Kidney (tissue), 14 donors: Measurements from ENCODE around the gene UNC13C. TPM values are rescaled to one million over a fixed set of nuclear protein-coding genes. Genes with fewer than 3 reads are reported as not detected.

Source experiments
- DNase-seq, 5 donors: peaks; one replicate each; pipeline ENCODE4 v3.0.0-alpha.2; 2013 to 2020
- FAIRE-seq: peaks from 2 replicates; lab custom pipeline; 2012; peaks lifted over from hg19 to GRCh38; lab: Jason Lieb, UNC
- H3K27ac ChIP-seq, 2 donors: one replicate each; pipeline ENCODE4 v1.7.0; 2013; ENCODE audit warnings: low read depth in 2 of 2, low read length in 2 of 2, inconsistent platforms in 1 of 2
- H3K27me3 ChIP-seq: one replicate; pipeline ENCODE4 v1.7.1; 2013; ENCODE audit warnings: low read length, inconsistent platforms; ENCODE audit not compliant: control insufficient read depth, insufficient read depth
- H3K36me3 ChIP-seq, 3 donors: one replicate each; pipeline versions ENCODE4 v1.7.0 to v1.7.1; 2013; ENCODE audit warnings: low read length in 3 of 3, control low read depth in 1 of 3, inconsistent platforms in 1 of 3; ENCODE audit not compliant: insufficient read depth in 3 of 3, control insufficient read depth in 2 of 3
- H3K4me1 ChIP-seq, 3 donors: one replicate each; pipeline versions ENCODE4 v1.7.0 to v1.7.1; 2013; ENCODE audit warnings: low read length in 3 of 3, inconsistent platforms in 1 of 3, low read depth in 1 of 3; ENCODE audit not compliant: control insufficient read depth in 2 of 3, insufficient read depth in 2 of 3
- H3K4me3 ChIP-seq, 3 donors: one replicate each; pipeline versions ENCODE4 v1.7.0 to v1.8.1; 2013; ENCODE audit warnings: low read length in 3 of 3, control low read depth in 1 of 3, inconsistent platforms in 1 of 3
- H3K9ac ChIP-seq, 3 donors: one replicate each; pipeline versions ENCODE4 v1.7.0 to v1.7.1; 2013; ENCODE audit warnings: low read length in 3 of 3, control low read depth in 1 of 3, inconsistent platforms in 1 of 3
- H3K9me3 ChIP-seq, 3 donors: one replicate each; pipeline versions ENCODE4 v1.7.0 to v1.7.1; 2013; ENCODE audit warnings: low read length in 3 of 3, control low read depth in 1 of 3, inconsistent platforms in 1 of 3; ENCODE audit not compliant: control insufficient read depth in 2 of 3, insufficient read depth in 1 of 3
- intact Hi-C: fragments of 100-400 bp; cut with DNase I; formaldehyde crosslinking; loops from one replicate; pipeline ENCODE4 v1.11.1; 2022
- polyA plus RNA-seq: library from polyadenylated mRNA; stranded (reverse); fragments of 350-450 nt; fragmentation: Illumina TruSeq; extraction: RNeasy Lipid Tissue Mini Kit (QIAGEN cat#74804); gene quantifications from one replicate; pipeline ENCODE4 v1.2.3, GENCODE V29; 2014; ENCODE audit warnings: low read depth, low replicate concordance; ENCODE audit not compliant: insufficient read depth
- total RNA-seq: library from RNA; stranded (reverse); fragmentation: NEBNext Ultra II Directional; extraction: Animal tissue kit (Norgen Biotek cat#: 25700); gene quantifications from one replicate; pipeline ENCODE4 v1.2.1, GENCODE V29; 2021
- TF ChIP-seq, protein P1 (sequence below): IDR thresholded peaks from 3 replicates; pipeline ENCODE4 v1.5.1; 2012; ENCODE audit warnings: mild to moderate bottlenecking, moderate library complexity, borderline replicate concordance; ENCODE audit not compliant: insufficient read depth; ENCODE audit errors: extremely low read depth
- donor health status: control.
- donor health status: control.
- donor health status: control.
- donor health status: control.
- donor health status: control.
- donor health status: DM: yes; HTN: yes; CAD: no.
- donor health status: Normal renal cell carcinoma (clear cell type).

UNC13C gene
- total and polyA plus RNA-seq, 2 donors from 2014 or later: 0.19 to 0.45 TPM

DNA sequence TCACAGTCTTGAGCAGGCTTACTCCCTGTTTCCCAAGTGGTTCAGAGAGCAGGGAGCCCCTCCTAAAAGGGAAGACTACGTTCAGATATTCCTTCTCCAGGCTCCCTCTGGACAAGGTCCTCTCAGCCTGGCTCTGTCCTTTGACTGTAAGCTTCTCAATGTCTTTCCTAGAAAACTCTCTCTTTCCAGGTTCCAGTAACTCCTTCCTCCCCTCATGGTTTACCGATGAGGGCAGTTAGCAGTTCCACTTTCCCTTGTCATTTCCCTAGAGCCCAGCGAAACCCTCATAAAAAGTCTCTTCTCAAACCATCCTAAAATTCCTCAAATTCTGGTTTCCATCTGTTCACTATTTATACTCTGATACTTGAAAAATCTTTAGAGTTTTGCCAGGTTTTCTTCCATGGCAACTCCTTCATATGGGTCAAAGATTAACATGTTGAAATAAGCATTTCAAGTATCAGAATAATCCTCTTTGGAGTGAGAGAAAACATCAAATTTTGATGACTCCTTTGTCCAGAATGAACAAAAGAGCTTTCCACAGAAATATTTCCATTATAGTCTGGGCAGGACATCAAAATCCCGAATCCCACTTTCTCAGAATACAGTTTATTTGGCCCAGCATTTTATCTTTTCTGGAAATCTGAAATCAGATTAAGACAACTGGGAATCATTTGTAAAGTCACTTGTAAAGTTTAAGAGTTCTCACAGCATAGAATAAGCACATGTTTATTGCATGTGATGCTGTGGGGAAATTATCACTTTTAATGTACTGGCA is 599.4 kb downstream of the UNC13C start:
- FAIRE-seq (no peak), DNase-seq (no peak)
- no peaks in the 10 kb centered on the region for H3K9me3 ChIP-seq
- intact Hi-C loops: no loop called here
- H3K9ac ChIP-seq: no peak overlapping the region
- H3K4me3 ChIP-seq: no peak overlapping the region
- TF ChIP-seq, protein P1, sequence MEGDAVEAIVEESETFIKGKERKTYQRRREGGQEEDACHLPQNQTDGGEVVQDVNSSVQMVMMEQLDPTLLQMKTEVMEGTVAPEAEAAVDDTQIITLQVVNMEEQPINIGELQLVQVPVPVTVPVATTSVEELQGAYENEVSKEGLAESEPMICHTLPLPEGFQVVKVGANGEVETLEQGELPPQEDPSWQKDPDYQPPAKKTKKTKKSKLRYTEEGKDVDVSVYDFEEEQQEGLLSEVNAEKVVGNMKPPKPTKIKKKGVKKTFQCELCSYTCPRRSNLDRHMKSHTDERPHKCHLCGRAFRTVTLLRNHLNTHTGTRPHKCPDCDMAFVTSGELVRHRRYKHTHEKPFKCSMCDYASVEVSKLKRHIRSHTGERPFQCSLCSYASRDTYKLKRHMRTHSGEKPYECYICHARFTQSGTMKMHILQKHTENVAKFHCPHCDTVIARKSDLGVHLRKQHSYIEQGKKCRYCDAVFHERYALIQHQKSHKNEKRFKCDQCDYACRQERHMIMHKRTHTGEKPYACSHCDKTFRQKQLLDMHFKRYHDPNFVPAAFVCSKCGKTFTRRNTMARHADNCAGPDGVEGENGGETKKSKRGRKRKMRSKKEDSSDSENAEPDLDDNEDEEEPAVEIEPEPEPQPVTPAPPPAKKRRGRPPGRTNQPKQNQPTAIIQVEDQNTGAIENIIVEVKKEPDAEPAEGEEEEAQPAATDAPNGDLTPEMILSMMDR: no peak
- H3K27ac ChIP-seq: no peak overlapping the region
- no peaks in the 10 kb centered on the region for H3K27me3 ChIP-seq
- H3K4me1 ChIP-seq: no peaks in the 10 kb centered on the region
- H3K36me3 ChIP-seq: no peaks in the 10 kb centered on the region

DNA sequence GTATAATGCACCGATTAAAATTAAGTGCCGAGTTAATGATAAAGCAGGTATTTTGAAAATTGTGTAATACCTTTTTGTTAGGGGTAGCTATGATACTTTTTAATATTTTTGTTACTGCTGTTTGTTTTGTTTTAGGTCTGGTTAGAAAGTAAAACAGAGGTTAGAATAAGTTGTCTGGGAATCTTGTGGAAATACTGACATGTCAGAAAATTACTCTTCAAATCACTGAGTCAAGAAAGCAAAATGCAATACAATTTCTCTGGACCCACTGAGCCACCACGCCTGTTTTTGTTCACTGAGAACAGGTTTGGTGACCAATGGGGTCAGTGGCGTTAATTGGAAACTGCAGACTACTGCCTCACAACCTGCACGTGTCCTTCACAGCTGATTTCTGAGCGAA is 601.6 kb downstream of the UNC13C start:
- Histone ChIP-seq H3K9me3 (no peaks in the 10 kb centered on the region), H3K9ac (no peak overlapping the region), H3K27me3 (no peaks in the 10 kb centered on the region), H3K4me3 (no peak overlapping the region), H3K36me3 (no peaks in the 10 kb centered on the region), H3K27ac (no peak overlapping the region), H3K4me1 (no peaks in the 10 kb centered on the region)
- DNase-seq: no peak
- TF ChIP-seq, protein P1: no peak
- intact Hi-C loops: no loop called here
- FAIRE-seq: no peak

DNA sequence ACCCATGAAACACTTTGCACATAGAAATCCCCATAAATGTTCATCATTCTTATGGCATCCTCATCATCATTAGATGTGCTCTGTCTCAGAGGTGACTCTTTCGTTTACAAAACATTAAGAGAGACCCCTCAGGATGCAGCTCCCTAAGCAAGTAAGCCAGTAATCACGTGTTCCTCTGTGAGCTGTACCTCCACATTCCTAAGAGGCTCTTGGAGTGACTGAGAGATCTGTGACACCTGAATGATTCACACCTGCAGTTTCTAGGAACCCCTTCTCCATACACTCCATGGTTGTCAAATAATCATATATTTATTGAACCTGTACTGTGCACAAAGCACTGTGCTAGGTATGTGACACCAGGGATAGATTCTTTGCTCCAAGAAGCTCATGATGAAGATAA is 602.4 kb downstream of the UNC13C start:
- no peaks in the 10 kb centered on the region for H3K4me1 ChIP-seq
- H3K4me3 ChIP-seq: no peak overlapping the region
- H3K27ac ChIP-seq: no peak overlapping the region
- FAIRE-seq (no peak), DNase-seq (no peak)
- TF ChIP-seq, protein P1: no peak
- no peaks in the 10 kb centered on the region for H3K27me3 ChIP-seq
- no peak overlapping the region for H3K9ac ChIP-seq
- H3K36me3 ChIP-seq: no peaks in the 10 kb centered on the region
- intact Hi-C loops: no loop called here
- no peaks in the 10 kb centered on the region for H3K9me3 ChIP-seq
